SU-DHL-6 (cell line): ENCODE results near the gene CRYGD.

ENCODE experiments used
- CTCF ChIP-seq: fragments of 200-600 bp; sonication (generic); IDR thresholded peaks from one replicate; pipeline ENCODE4 v1.5.1; 2017; ENCODE audit warnings: antibody characterized with exemption, mild to moderate bottlenecking, low read length, moderate library complexity; ENCODE audit not compliant: insufficient read depth, poor library complexity, severe bottlenecking
- EZH2phosphoT487 ChIP-seq: fragments of 200-600 bp; sonication (generic), shearing (Covaris generic); conservative IDR thresholded peaks from 2 replicates; pipeline ENCODE4 v1.6.1; 2018; ENCODE audit warnings: mild to moderate bottlenecking, antibody characterized with exemption, low read length, moderate library complexity, mixed read lengths

GRCh38 chr2:208090420-208090819 lies 33.9 kb downstream of the CRYGD start:
- TF ChIP-seq CTCF (no peak), EZH2phosphoT487 (no peak)
